Tibial artery (tissue), 4 donors: Measurements from ENCODE around the gene SLC16A4.

Experiments used
- DNase-seq, 2 donors: peaks; one replicate each; pipeline ENCODE4 v3.0.0-alpha.2; 2019
- H3K27ac ChIP-seq, 2 donors: fragments of 200-600 bp; sonication (generic) in 1 of 2; 1 replicate in 1 of 2; 2 replicates in 1 of 2; pipeline ENCODE4 v1.5.1; 2018 to 2019; ENCODE audit warnings: mild to moderate bottlenecking in 1 of 2
- H3K27me3 ChIP-seq, 2 donors: fragments of 200-600 bp; sonication (generic) in 1 of 2; one replicate each; pipeline versions ENCODE4 v1.5.1 to v1.6.0; 2016 to 2019
- H3K36me3 ChIP-seq, 3 donors: fragments of 200-600 bp; sonication (generic) in 2 of 3; one replicate each; pipeline ENCODE4 v1.5.1; 2016 to 2019; ENCODE audit warnings: mild to moderate bottlenecking in 2 of 3
- H3K4me1 ChIP-seq, 4 donors: fragments of 200-600 bp; sonication (generic) in 2 of 4; 1 replicate in 3 of 4; 2 replicates in 1 of 4; pipeline ENCODE4 v1.5.1; 2016 to 2019
- H3K4me3 ChIP-seq, 2 donors: fragments of 200-600 bp; sonication (generic) in 1 of 2; 1 replicate in 1 of 2; 2 replicates in 1 of 2; pipeline ENCODE4 v1.5.1; 2018 to 2019; ENCODE audit warnings: mild to moderate bottlenecking in 2 of 2
- H3K9me3 ChIP-seq, 3 donors: fragments of 200-600 bp; sonication (generic) in 1 of 3; one replicate each; pipeline ENCODE4 v1.5.1; 2016 to 2019
- CTCF ChIP-seq, 2 experiments: fragments of 200-600 bp in 1 of 2; fragments of 450-650 bp in 1 of 2; IDR thresholded peaks; one replicate each; pipeline ENCODE4 v1.5.1; 2017 to 2019; ENCODE audit warnings: antibody characterized with exemption in 2 of 2, mild to moderate bottlenecking in 1 of 2, moderate library complexity in 1 of 2
- intact Hi-C: fragments of 100-400 bp; cut with DNase I; formaldehyde crosslinking; loops from one replicate; pipeline ENCODE4 v1.15.0; 2023; ENCODE audit warnings: low total_unique reads

SLC16A4 gene

GRCh38 chr1:110344152-110344551, 46.7 kb downstream of the SLC16A4 start:
- no peak overlapping the region for H3K27ac ChIP-seq
- intact Hi-C loops: no loop called here

GRCh38 chr1:110343249-110343648, 47.6 kb downstream of the SLC16A4 start:
- Histone ChIP-seq H3K9me3 (no peaks in the 10 kb centered on the region), H3K4me3 (no peak overlapping the region), H3K36me3 (peaks cover 30 to 41% (median 34%) of the 10 kb centered on the region in 3 donors), H3K4me1 (peaks cover 0 to 79% (median 38%) of the 10 kb centered on the region in 4 donors), H3K27ac (no peak overlapping the region), H3K27me3 (no peaks in the 10 kb centered on the region)
- intact Hi-C loops: no loop called here
- no peak for TF ChIP-seq CTCF (IDR thresholded peaks at IDR 0.05)
- DNase-seq: no peak

More at GRCh38 chr1:110344152-110344551, 46.7 kb downstream of the SLC16A4 start:
- Histone ChIP-seq H3K9me3 (no peaks in the 10 kb centered on the region), H3K36me3 (peaks cover 30 to 41% (median 34%) of the 10 kb centered on the region in 3 donors), H3K4me3 (no peak overlapping the region), H3K27me3 (no peaks in the 10 kb centered on the region), H3K4me1 (peaks cover 0 to 88% (median 44%) of the 10 kb centered on the region in 4 donors)
- no peak for DNase-seq
- TF ChIP-seq CTCF (IDR thresholded peaks at IDR 0.05): no peak

GRCh38 chr1:110341872-110342331, 48.9 kb downstream of the SLC16A4 start:
- intact Hi-C loops: no loop called here
- H3K36me3 ChIP-seq: peaks cover 22 to 31% (median 30%) of the 10 kb centered on the region in 3 donors

GRCh38 chr1:110341146-110341871, 49.5 kb downstream of the SLC16A4 start:
- H3K4me3 ChIP-seq: peak overlapping the region in 1 of 2 donors; percentile 5
- peaks cover 16 to 26% (median 24%) of the 10 kb centered on the region in 3 donors for H3K36me3 ChIP-seq
- no peak for TF ChIP-seq CTCF (IDR thresholded peaks at IDR 0.05)
- no peak for DNase-seq
- H3K27ac ChIP-seq: no peak overlapping the region
- peaks cover 0 to 67% (median 41%) of the 10 kb centered on the region in 4 donors for H3K4me1 ChIP-seq
- no peaks in the 10 kb centered on the region for H3K9me3 ChIP-seq
- H3K27me3 ChIP-seq: no peaks in the 10 kb centered on the region
- intact Hi-C loops: no loop called here

More at GRCh38 chr1:110341872-110342331, 48.9 kb downstream of the SLC16A4 start:
- Histone ChIP-seq H3K27ac (no peak overlapping the region), H3K9me3 (no peaks in the 10 kb centered on the region), H3K4me3 (peak overlapping the region in 1 of 2 donors; percentile 5), H3K27me3 (no peaks in the 10 kb centered on the region), H3K4me1 (peaks cover 0 to 73% (median 41%) of the 10 kb centered on the region in 4 donors)
- no peak for DNase-seq
- no peak for TF ChIP-seq CTCF (IDR thresholded peaks at IDR 0.05)

GRCh38 chr1:110340207-110340468, 50.7 kb downstream of the SLC16A4 start:
- peak in 1 of 2 donors; percentile 67 for DNase-seq
- no peak for TF ChIP-seq CTCF (IDR thresholded peaks at IDR 0.05)
- peaks cover 0 to 61% (median 41%) of the 10 kb centered on the region in 4 donors for H3K4me1 ChIP-seq
- peak overlapping the region; percentile 85 to 91 for H3K27ac ChIP-seq
- no peaks in the 10 kb centered on the region for H3K9me3 ChIP-seq
- peak overlapping the region; percentile 94 to 95 for H3K4me3 ChIP-seq
- no peaks in the 10 kb centered on the region for H3K27me3 ChIP-seq
- peaks cover 14 to 26% (median 23%) of the 10 kb centered on the region in 3 donors for H3K36me3 ChIP-seq
- intact Hi-C loops: no loop called here
